Right lobe of liver (tissue), 6 donors: ENCODE data around the gene HAT1. TPM values are rescaled to one million over a fixed set of nuclear protein-coding genes. Genes with fewer than 3 reads are reported as not detected.

Source experiments
- ATAC-seq, 4 donors: fragments of 200-7000 bp; cut with Tn5 transposase; one replicate each; pipeline ENCODE4 v1.9.1; 2020; ENCODE audit warnings: mild to moderate bottlenecking in 4 of 4, moderate library complexity in 4 of 4
- DNase-seq, 3 donors: peaks; one replicate each; pipeline ENCODE4 v3.0.0-alpha.2; 2020
- H3K27ac ChIP-seq, 3 donors: fragments of 200-600 bp; one replicate each; pipeline ENCODE4 v1.8.0; 2022
- H3K27me3 ChIP-seq, 2 donors: fragments of 200-600 bp; one replicate each; pipeline ENCODE4 v1.8.0; 2022
- H3K36me3 ChIP-seq, 4 donors: fragments of 200-600 bp; sonication (generic) in 1 of 4; one replicate each; pipeline versions ENCODE4 v1.5.1 to v1.8.0; 2017 to 2022; ENCODE audit warnings: control low read depth in 1 of 4
- H3K4me1 ChIP-seq, 4 donors: fragments of 200-600 bp; sonication (generic) in 1 of 4; one replicate each; pipeline versions ENCODE4 v1.5.1 to v1.8.0; 2017 to 2022; ENCODE audit warnings: control low read depth in 1 of 4
- H3K4me3 ChIP-seq, 3 donors: fragments of 200-600 bp; one replicate each; pipeline ENCODE4 v1.8.0; 2022
- H3K9me3 ChIP-seq, 4 donors: fragments of 200-600 bp; sonication (generic) in 1 of 4; one replicate each; pipeline versions ENCODE4 v1.5.1 to v1.8.0; 2017 to 2022; ENCODE audit warnings: control low read depth in 1 of 4
- POLR2A ChIP-seq: fragments of 450-650 bp; IDR thresholded peaks from one replicate; pipeline ENCODE4 v1.6.1; 2017; ENCODE audit warnings: antibody characterized with exemption, mild to moderate bottlenecking
- WGBS: methylation state at CpG from one replicate; pipeline ENCODE4 v1.1.6; 2018; ENCODE audit warnings: low coverage, low lambda C conversion rate; ENCODE audit not compliant: insufficient coverage; ENCODE audit errors: missing lambda C conversion rate; 5-methylcytosine and 5-hydroxymethylcytosine counted together
- intact Hi-C, 2 donors: fragments of 100-400 bp; cut with DNase I; formaldehyde crosslinking; loops; one replicate each; pipeline versions ENCODE4 v1.11.2 to v1.14.1; 2022
- total RNA-seq, 6 experiments: library from RNA; depleted of rRNA in 2 of 6; stranded (reverse); fragments of >200 nt in 2 of 6; fragmentation: NEBNext Ultra II Directional in 3 of 6; extraction: Animal tissue kit (Norgen Biotek cat#: 25700) in 3 of 6; gene quantifications; one replicate each; pipeline versions ENCODE4 v1.1.0 to v1.2.4, GENCODE V29; 2016 to 2023
- TF ChIP-seq, protein P1 (sequence below), 4 donors: fragments of 200-600 bp in 3 of 4; fragments of 450-650 bp in 1 of 4; IDR thresholded peaks; one replicate each; pipeline versions ENCODE4 v1.5.1 to v1.8.0; 2016 to 2022; ENCODE audit warnings: antibody characterized with exemption in 4 of 4, mild to moderate bottlenecking in 2 of 4
- donor health status: DM: no; HTN: yes; CAD: no.
- donor health status: DM: no; HTN: no; CAD: no.
- donor health status: DM: no; HTN: no; CAD: no.
- donor health status: DM: no; HTN: yes; CAD: no.
- donor health status: DM: no; HTN: yes; CAD: no.

HAT1 gene
- total RNA-seq, 6 experiments from 2014 or later, result 10.7 to 16.3 (median 13.4) TPM

DNA sequence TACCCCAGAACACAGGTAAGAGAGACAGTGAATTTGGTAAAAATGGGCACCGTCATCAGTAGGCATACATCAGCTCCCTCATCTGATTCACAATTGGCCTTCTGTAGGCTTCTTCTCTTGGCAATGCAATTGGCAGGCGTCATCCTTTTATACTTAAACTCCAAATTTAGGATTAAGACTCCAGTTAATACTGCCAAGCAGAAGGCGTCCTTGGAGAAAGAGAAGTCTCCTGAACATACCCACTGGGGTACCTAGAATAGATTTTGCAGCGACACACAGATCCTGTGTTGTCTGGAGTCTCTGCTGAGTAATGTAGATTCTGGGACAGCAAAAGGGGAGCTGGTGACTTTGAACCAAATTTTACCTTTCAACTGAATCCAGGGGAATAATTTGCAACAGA is 76.9 kb downstream of the HAT1 start:
- WGBS, result 51% methylated on average over 3 of the region's 4 CpGs
- TF ChIP-seq POLR2A, result no peak
- TF ChIP-seq, protein P1, sequence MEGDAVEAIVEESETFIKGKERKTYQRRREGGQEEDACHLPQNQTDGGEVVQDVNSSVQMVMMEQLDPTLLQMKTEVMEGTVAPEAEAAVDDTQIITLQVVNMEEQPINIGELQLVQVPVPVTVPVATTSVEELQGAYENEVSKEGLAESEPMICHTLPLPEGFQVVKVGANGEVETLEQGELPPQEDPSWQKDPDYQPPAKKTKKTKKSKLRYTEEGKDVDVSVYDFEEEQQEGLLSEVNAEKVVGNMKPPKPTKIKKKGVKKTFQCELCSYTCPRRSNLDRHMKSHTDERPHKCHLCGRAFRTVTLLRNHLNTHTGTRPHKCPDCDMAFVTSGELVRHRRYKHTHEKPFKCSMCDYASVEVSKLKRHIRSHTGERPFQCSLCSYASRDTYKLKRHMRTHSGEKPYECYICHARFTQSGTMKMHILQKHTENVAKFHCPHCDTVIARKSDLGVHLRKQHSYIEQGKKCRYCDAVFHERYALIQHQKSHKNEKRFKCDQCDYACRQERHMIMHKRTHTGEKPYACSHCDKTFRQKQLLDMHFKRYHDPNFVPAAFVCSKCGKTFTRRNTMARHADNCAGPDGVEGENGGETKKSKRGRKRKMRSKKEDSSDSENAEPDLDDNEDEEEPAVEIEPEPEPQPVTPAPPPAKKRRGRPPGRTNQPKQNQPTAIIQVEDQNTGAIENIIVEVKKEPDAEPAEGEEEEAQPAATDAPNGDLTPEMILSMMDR (IDR thresholded peaks at IDR 0.05), result no peak
- Histone ChIP-seq H3K4me1 (peaks cover 0 to 9% (median 0%) of the 10 kb centered on the region in 4 donors), H3K27ac (no peak overlapping the region), H3K27me3 (no peaks in the 10 kb centered on the region), H3K36me3 (no peaks in the 10 kb centered on the region), H3K9me3 (no peaks in the 10 kb centered on the region), H3K4me3 (peak overlapping the region; percentile 70 to 93 (median 84))
- DNase-seq (no peak), ATAC-seq (no peak)
- intact Hi-C loops, result no loop called here

DNA sequence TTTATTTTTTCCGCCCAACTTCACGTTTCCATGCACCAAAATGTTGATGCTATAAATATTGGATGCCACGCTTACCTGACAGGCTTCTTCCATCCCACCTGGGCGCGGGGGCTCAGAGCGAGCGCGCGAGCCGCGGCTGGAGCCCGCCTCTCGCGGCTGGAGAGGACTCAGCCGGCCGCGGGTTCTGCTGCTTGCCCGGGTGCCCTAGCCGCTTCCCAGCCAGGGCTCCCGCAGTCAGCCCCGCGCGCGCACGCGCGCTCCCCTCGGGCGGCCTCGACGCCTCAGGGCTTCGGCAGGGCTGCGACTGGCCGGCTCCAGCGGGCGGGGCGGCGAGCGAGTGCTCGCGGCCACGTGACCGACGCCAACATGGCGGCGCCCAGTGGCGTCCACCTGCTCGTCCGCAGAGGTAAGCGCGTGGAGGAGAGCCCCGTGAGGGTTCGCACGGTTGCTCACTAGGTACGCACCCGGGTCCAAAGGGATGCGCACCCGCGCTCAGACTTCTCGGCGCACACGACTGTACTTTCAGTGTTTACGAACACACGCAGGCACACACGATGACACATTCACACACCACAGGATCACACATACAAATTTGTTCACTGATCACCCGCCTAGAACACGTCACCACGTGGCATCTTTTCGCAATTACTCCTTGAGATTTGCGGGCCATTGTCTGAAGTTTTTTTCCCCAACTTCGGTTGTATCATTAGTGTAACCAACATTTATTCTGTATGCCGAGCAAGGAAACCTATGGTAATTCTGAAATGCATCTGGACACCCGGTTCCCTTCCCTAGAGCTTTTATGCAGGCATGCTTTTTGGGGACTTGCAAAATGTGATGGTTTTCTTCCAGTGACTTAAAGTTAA is 77.6 kb downstream of the HAT1 start, which contains the start of gene METAP1D:
METAP1D (plus strand) TSS at position 350 of the 866 bp plus-strand sequence; CDS start at position 367, 17 bp downstream.
- Histone ChIP-seq H3K27me3 (no peaks in the 10 kb centered on the region), H3K9me3 (no peaks in the 10 kb centered on the region), H3K36me3 (no peaks in the 10 kb centered on the region), H3K4me3 (peak within 1 kb of the TSS; percentile 70 to 93 (median 84)), H3K4me1 (peaks cover 0 to 9% (median 0%) of the 10 kb centered on the region in 4 donors), H3K27ac (peak within 1 kb of the TSS in 2 of 3 donors; percentile 44 to 45)
- ATAC-seq (peak; percentile 100), DNase-seq (peak; percentile 95 to 96 (median 95))
- TF ChIP-seq, protein P1 (IDR thresholded peaks at IDR 0.05), result no peak
- peak; percentile 66 for TF ChIP-seq POLR2A
- intact Hi-C loops, result no loop called here
- 2% methylated on average over 19 of the region's 73 CpGs for WGBS

DNA sequence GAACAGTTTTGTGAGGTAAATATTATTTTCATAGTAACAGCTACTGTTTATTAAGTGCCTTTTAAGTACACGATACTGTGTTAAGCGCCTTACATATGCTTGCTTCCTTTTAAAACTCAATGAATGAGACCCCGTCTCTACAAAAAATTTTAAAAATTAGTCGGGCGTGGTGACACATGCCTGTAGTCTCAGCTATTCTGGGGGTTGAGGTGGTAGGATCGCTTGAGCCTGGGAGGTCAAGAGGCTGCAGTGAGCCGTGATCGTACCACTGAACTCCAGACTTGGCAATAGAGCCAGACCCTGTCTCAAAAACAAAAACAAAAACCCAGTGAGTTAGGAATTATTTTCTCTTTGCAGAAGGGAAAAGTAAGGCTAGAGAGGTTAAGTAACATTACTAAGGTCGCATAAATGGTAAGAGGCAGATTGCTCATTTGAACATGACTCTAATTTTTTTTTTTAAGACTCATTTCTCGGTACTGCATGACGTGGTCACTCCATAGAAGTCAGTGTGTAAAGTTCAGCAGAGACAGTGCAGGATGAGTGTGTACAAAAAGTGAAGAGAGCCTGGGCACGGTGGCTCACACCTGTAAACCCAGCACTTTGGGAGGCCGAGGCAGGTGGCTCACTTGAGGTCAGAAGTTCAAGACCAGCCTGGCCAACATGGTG is 78.6 kb downstream of the HAT1 start:
- H3K4me3 ChIP-seq, result peak overlapping the region in 2 of 3 donors; percentile 70 to 93
- TF ChIP-seq POLR2A, result no peak
- TF ChIP-seq, protein P1 (IDR thresholded peaks at IDR 0.05), result no peak
- no peaks in the 10 kb centered on the region for H3K9me3 ChIP-seq
- DNase-seq (no peak), ATAC-seq (no peak)
- H3K36me3 ChIP-seq, result no peaks in the 10 kb centered on the region
- H3K27me3 ChIP-seq, result no peaks in the 10 kb centered on the region
- peaks cover 0 to 9% (median 0%) of the 10 kb centered on the region in 4 donors for H3K4me1 ChIP-seq
- no peak overlapping the region for H3K27ac ChIP-seq
- WGBS, result 85% methylated on average over 13 of the region's 13 CpGs
- intact Hi-C loops, result no loop called here

DNA sequence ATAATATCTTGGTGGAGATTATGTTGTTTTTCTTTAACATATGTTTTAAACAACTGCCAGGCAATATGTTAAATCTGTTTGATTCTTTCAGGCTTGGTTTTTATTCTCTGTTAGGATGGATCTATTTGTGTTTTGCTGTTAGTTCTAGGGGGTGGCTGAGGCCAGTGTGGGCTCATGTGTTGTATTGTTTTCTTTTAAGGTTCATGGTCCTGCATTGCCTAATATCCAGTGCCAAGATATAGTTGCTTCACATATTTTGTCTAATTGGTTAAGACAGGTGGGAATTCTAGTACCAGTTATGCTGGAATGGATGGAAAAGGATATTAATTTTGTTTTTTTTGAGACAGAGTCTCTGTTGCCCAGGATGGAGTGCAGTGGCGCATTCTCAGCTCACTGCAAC is 85.1 kb downstream of the HAT1 start:
- Histone ChIP-seq H3K27ac (no peak overlapping the region), H3K4me3 (no peak overlapping the region), H3K36me3 (no peaks in the 10 kb centered on the region), H3K9me3 (no peaks in the 10 kb centered on the region), H3K27me3 (no peaks in the 10 kb centered on the region), H3K4me1 (no peaks in the 10 kb centered on the region)
- no peak for TF ChIP-seq POLR2A
- TF ChIP-seq, protein P1 (IDR thresholded peaks at IDR 0.05), result no peak
- DNase-seq, result no peak
- no peak for ATAC-seq
- intact Hi-C loops, result no loop called here
- WGBS, result no CpG with 5 or more reads among the region's 1 CpG
